WTC11 (cell line): Measurements from ENCODE around the gene SLC39A2. TPM values are rescaled to one million over a fixed set of nuclear protein-coding genes. Genes with fewer than 3 reads are reported as not detected.

Source experiments
- ATAC-seq: fragments of 200-7000 bp; cut with Tn5 transposase; 2 replicates; pipeline ENCODE4 v1.10.0; 2021; ENCODE audit warnings: mild to moderate bottlenecking, moderate library complexity
- CTCF ChIA-PET: fragments of 300-600 bp; sonication (Branson Sonifier 250); formaldehyde crosslinking; loops from one replicate; lab custom pipeline; 2021; ENCODE audit warnings: antibody characterized with exemption; lab: Charles Lee
- POLR2A ChIA-PET: fragments of 350-600 bp; sonication (Branson Sonifier 250); formaldehyde crosslinking; loops from one replicate; lab custom pipeline; 2021; ENCODE audit warnings: antibody characterized with exemption; lab: Charles Lee
- DNase-seq: peaks from one replicate; pipeline ENCODE4 v3.0.0; 2021; ENCODE audit warnings: low spot score
- H3K27ac Mint-ChIP-seq: 2 replicates; pipeline ENCODE4 v1.8.0; 2021; ENCODE audit warnings: mixed read lengths
- H3K27me3 Mint-ChIP-seq: 2 replicates; pipeline ENCODE4 v1.8.0; 2021; ENCODE audit warnings: low read depth, mild to moderate bottlenecking, moderate library complexity, mixed read lengths
- H3K36me3 Mint-ChIP-seq: 2 replicates; pipeline ENCODE4 v1.8.0; 2021; ENCODE audit warnings: mixed read lengths
- H3K4me1 Mint-ChIP-seq: 2 replicates; pipeline ENCODE4 v1.8.0; 2022; ENCODE audit warnings: mixed read lengths
- H3K4me3 Mint-ChIP-seq: 2 replicates; pipeline ENCODE4 v1.8.0; 2021; ENCODE audit warnings: mild to moderate bottlenecking, moderate library complexity, mixed read lengths
- H3K9me3 Mint-ChIP-seq: 2 replicates; pipeline ENCODE4 v1.8.0; 2021; ENCODE audit warnings: mixed read lengths
- ATF6 ChIP-seq: sonication (generic); formaldehyde crosslinking; IDR thresholded peaks from 2 replicates; pipeline ENCODE4 v1.8.1; 2023; ENCODE audit warnings: mild to moderate bottlenecking, missing genetic modification reagents
- E2F4 ChIP-seq: sonication (generic); formaldehyde crosslinking; IDR thresholded peaks from 2 replicates; pipeline ENCODE4 v1.8.1; 2022; ENCODE audit warnings: low read depth, mild to moderate bottlenecking, moderate library complexity, missing genetic modification reagents, borderline replicate concordance
- ERG ChIP-seq: fragments of 250-450 bp; sonication (Bioruptor Pico); IDR thresholded peaks from 2 replicates; pipeline ENCODE4 v1.8.0; 2021; ENCODE audit warnings: mild to moderate bottlenecking
- FOXJ3 ChIP-seq: sonication (generic); formaldehyde crosslinking; IDR thresholded peaks from 2 replicates; pipeline ENCODE4 v1.9.0; 2021; ENCODE audit warnings: missing genetic modification reagents, mild to moderate bottlenecking, borderline replicate concordance
- GTF2I ChIP-seq: fragments of 250-450 bp; sonication (Bioruptor Pico); conservative IDR thresholded peaks from 2 replicates; pipeline ENCODE4 v1.4.0; 2021; ENCODE audit warnings: mild to moderate bottlenecking
- IRF2 ChIP-seq: sonication (generic); formaldehyde crosslinking; IDR thresholded peaks from 2 replicates; pipeline ENCODE4 v1.8.0; 2022; ENCODE audit warnings: low read depth, missing genetic modification reagents, borderline replicate concordance
- JUN ChIP-seq: sonication (generic); formaldehyde crosslinking; IDR thresholded peaks from 2 replicates; pipeline ENCODE4 v1.8.0; 2023; ENCODE audit warnings: mild to moderate bottlenecking, missing genetic modification reagents
- NFE2L1 ChIP-seq: sonication (generic); formaldehyde crosslinking; IDR thresholded peaks from 2 replicates; pipeline ENCODE4 v1.8.1; 2023; ENCODE audit warnings: missing genetic modification reagents
- NR3C1 ChIP-seq: sonication (generic); formaldehyde crosslinking; conservative IDR thresholded peaks from 2 replicates; pipeline ENCODE4 v1.8.1; 2023; ENCODE audit warnings: low read depth, mild to moderate bottlenecking, missing genetic modification reagents
- PRRX2 ChIP-seq: fragments of 250-450 bp; sonication (Bioruptor Pico); IDR thresholded peaks from 2 replicates; pipeline ENCODE4 v1.8.0; 2021; ENCODE audit warnings: mild to moderate bottlenecking
- TCF7 ChIP-seq: sonication (generic); formaldehyde crosslinking; IDR thresholded peaks from 2 replicates; pipeline ENCODE4 v1.8.0; 2022; ENCODE audit warnings: mild to moderate bottlenecking, low read depth, missing genetic modification reagents, moderate library complexity
- TEAD1 ChIP-seq: sonication (generic); formaldehyde crosslinking; IDR thresholded peaks from 2 replicates; pipeline ENCODE4 v1.8.0; 2022; ENCODE audit warnings: mild to moderate bottlenecking, missing genetic modification reagents
- ZNF317 ChIP-seq: sonication (generic); formaldehyde crosslinking; IDR thresholded peaks from 2 replicates; pipeline ENCODE4 v1.8.1; 2023; ENCODE audit warnings: low read depth, mild to moderate bottlenecking, moderate library complexity, missing genetic modification reagents, borderline replicate concordance
- ZNF416 ChIP-seq: fragments of 250-450 bp; sonication (Bioruptor Pico); IDR thresholded peaks from 2 replicates; pipeline ENCODE4 v1.9.0; 2021; ENCODE audit warnings: mild to moderate bottlenecking, inconsistent platforms
- ZNF512 ChIP-seq: sonication (generic); formaldehyde crosslinking; IDR thresholded peaks from 2 replicates; pipeline ENCODE4 v1.8.1; 2022; ENCODE audit warnings: missing genetic modification reagents, borderline replicate concordance
- ZNF671 ChIP-seq: fragments of 250-450 bp; sonication (Bioruptor Pico); IDR thresholded peaks from 2 replicates; pipeline ENCODE4 v1.8.0; 2021; ENCODE audit warnings: mild to moderate bottlenecking
- total RNA-seq: library from RNA; stranded (reverse); gene quantifications from 3 replicates; pipeline ENCODE4 v1.2.3, GENCODE V29; 2021
- TF ChIP-seq, protein P1 (sequence below): sonication (generic); formaldehyde crosslinking; IDR thresholded peaks from 2 replicates; pipeline ENCODE4 v1.8.0; 2022; ENCODE audit warnings: mild to moderate bottlenecking, missing genetic modification reagents
- TF ChIP-seq, protein P2 (sequence below): fragments of 200-600 bp; IDR thresholded peaks from 2 replicates; pipeline ENCODE4 v1.8.0; 2022; ENCODE audit warnings: antibody characterized with exemption
- TF ChIP-seq, protein P3 (sequence below): sonication (generic); formaldehyde crosslinking; IDR thresholded peaks from 2 replicates; pipeline ENCODE4 v1.8.1; 2023; ENCODE audit warnings: mild to moderate bottlenecking, missing genetic modification reagents, borderline replicate concordance

Gene SLC39A2
- total RNA-seq, 1 experiment from 2014 or later = not detected

DNA sequence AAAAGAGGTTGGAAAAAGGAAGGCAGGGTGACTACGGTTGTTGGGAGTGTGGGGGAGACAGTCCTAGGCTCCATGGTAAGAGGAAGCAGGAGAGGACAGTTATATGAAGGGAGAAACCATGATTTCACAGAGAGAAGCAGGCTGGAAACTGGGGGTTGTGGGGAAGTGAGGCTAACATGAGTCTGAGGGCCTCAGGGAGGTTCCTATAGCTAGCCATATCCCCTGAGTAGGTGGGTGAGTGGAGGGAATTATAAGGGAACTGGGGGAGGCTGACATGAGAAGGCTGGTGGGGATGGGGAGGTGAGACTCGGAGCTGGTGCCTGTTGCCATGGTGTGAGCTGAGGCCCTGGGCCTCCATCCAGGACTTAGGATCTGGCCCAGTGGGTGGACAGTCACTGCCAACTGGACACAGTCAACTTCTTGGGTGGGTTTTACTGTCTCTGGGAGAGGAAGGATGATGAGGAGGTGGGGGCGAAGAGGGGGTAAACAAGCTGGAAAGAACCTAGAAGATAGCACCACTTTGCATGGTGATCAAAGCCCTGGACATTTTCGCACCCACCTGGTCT lies 34.1 kb downstream of the SLC39A2 start:
- H3K36me3 Mint-ChIP-seq = no peaks in the 10 kb centered on the region
- H3K4me3 Mint-ChIP-seq = no peak overlapping the region
- ChIA-PET POLR2A (interaction anchor here (1.4 kb wide), 1 partner anchor 9 kb away, joined by 4 read pairs; no protein-coding TSS in a partner anchor), CTCF (interaction anchor here (0.7 to 12.2 kb wide), 3 partner anchors 11 to 196 kb away, joined by 4 to 104 read pairs (median 7); no protein-coding TSS in a partner anchor)
- peaks cover 2% of the 10 kb centered on the region for H3K4me1 Mint-ChIP-seq
- no peak for DNase-seq
- no peaks in the 10 kb centered on the region for H3K9me3 Mint-ChIP-seq
- no peak for ATAC-seq
- peaks cover 8% of the 10 kb centered on the region for H3K27me3 Mint-ChIP-seq
- TF ChIP-seq ZNF317 = no peak
- TF ChIP-seq, protein P1, sequence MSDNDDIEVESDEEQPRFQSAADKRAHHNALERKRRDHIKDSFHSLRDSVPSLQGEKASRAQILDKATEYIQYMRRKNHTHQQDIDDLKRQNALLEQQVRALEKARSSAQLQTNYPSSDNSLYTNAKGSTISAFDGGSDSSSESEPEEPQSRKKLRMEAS (CRISPR knock-in tag) = no peak
- TF ChIP-seq JUN = no peak
- TF ChIP-seq ZNF416 (CRISPR knock-in tag) = no peak
- no peak for TF ChIP-seq NR3C1 (CRISPR knock-in tag)
- no peak for TF ChIP-seq ERG (CRISPR knock-in tag)
- TF ChIP-seq GTF2I (CRISPR knock-in tag) = no peak
- no peak for TF ChIP-seq IRF2 (CRISPR knock-in tag)
- TF ChIP-seq ZNF512 (CRISPR knock-in tag) = no peak
- TF ChIP-seq E2F4 (CRISPR knock-in tag) = no peak
- TF ChIP-seq ATF6 (CRISPR knock-in tag) = no peak
- H3K27ac Mint-ChIP-seq = no peak overlapping the region

DNA sequence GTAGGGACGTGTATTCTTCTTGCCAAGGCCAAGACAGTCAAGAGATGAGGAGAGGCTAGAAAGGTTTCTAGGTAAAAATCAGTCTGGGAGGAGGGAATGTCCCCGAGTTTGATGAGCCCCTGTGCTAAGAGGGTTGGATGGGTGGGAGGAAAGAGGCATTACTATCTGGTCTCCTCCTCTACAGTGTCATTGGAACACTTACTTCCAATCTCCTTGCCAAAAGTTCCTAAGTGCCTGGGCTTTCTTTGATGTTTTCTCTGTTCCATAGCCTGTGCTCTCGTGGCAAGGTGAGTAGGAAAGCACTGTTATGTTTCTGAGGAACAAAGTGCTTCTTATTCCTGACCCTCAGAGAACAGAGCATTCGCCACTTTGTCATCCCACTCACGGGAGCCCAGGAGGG lies 35.6 kb downstream of the SLC39A2 start, which contains the start of gene RNASE13:
RNASE13 (minus strand) TSS at position 101 of the 400 bp plus-strand sequence. CDS start 519 bp downstream, outside the sequence.
- Mint-ChIP-seq H3K27ac (no peak within 1 kb of the TSS), H3K9me3 (no peaks in the 10 kb centered on the region), H3K4me3 (no peak within 1 kb of the TSS), H3K4me1 (peaks cover 17% of the 10 kb centered on the region), H3K36me3 (no peaks in the 10 kb centered on the region), H3K27me3 (peaks cover 8% of the 10 kb centered on the region)
- no peak for ATAC-seq
- TF ChIP-seq, protein P2, sequence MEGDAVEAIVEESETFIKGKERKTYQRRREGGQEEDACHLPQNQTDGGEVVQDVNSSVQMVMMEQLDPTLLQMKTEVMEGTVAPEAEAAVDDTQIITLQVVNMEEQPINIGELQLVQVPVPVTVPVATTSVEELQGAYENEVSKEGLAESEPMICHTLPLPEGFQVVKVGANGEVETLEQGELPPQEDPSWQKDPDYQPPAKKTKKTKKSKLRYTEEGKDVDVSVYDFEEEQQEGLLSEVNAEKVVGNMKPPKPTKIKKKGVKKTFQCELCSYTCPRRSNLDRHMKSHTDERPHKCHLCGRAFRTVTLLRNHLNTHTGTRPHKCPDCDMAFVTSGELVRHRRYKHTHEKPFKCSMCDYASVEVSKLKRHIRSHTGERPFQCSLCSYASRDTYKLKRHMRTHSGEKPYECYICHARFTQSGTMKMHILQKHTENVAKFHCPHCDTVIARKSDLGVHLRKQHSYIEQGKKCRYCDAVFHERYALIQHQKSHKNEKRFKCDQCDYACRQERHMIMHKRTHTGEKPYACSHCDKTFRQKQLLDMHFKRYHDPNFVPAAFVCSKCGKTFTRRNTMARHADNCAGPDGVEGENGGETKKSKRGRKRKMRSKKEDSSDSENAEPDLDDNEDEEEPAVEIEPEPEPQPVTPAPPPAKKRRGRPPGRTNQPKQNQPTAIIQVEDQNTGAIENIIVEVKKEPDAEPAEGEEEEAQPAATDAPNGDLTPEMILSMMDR = no peak
- TF ChIP-seq NFE2L1 = no peak
- no peak for TF ChIP-seq ZNF671 (CRISPR knock-in tag)
- TF ChIP-seq TCF7 (CRISPR knock-in tag) = no peak
- TF ChIP-seq, protein P3, sequence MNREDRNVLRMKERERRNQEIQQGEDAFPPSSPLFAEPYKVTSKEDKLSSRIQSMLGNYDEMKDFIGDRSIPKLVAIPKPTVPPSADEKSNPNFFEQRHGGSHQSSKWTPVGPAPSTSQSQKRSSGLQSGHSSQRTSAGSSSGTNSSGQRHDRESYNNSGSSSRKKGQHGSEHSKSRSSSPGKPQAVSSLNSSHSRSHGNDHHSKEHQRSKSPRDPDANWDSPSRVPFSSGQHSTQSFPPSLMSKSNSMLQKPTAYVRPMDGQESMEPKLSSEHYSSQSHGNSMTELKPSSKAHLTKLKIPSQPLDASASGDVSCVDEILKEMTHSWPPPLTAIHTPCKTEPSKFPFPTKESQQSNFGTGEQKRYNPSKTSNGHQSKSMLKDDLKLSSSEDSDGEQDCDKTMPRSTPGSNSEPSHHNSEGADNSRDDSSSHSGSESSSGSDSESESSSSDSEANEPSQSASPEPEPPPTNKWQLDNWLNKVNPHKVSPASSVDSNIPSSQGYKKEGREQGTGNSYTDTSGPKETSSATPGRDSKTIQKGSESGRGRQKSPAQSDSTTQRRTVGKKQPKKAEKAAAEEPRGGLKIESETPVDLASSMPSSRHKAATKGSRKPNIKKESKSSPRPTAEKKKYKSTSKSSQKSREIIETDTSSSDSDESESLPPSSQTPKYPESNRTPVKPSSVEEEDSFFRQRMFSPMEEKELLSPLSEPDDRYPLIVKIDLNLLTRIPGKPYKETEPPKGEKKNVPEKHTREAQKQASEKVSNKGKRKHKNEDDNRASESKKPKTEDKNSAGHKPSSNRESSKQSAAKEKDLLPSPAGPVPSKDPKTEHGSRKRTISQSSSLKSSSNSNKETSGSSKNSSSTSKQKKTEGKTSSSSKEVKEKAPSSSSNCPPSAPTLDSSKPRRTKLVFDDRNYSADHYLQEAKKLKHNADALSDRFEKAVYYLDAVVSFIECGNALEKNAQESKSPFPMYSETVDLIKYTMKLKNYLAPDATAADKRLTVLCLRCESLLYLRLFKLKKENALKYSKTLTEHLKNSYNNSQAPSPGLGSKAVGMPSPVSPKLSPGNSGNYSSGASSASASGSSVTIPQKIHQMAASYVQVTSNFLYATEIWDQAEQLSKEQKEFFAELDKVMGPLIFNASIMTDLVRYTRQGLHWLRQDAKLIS (CRISPR knock-in tag) = no peak
- TF ChIP-seq TEAD1 (CRISPR knock-in tag) = no peak
- TF ChIP-seq PRRX2 (CRISPR knock-in tag) = no peak
- TF ChIP-seq FOXJ3 (CRISPR knock-in tag) = no peak
- TF ChIP-seq, protein P1 (CRISPR knock-in tag) = no peak
- ChIA-PET POLR2A (no interaction called here), CTCF (interaction anchor here (12.2 kb wide), 1 partner anchor 20 kb away, joined by 104 read pairs; no protein-coding TSS in a partner anchor)
- DNase-seq = no peak
